WTC11 (cell line): Measurements from ENCODE around the gene SHANK2. TPM values are rescaled to one million over a fixed set of nuclear protein-coding genes. Genes with fewer than 3 reads are reported as not detected.

ENCODE experiments used
- ATAC-seq: fragments of 200-7000 bp; cut with Tn5 transposase; 2 replicates; pipeline ENCODE4 v1.10.0; 2021; ENCODE audit warnings: mild to moderate bottlenecking, moderate library complexity
- CTCF ChIA-PET: fragments of 300-600 bp; sonication (Branson Sonifier 250); formaldehyde crosslinking; loops from one replicate; lab custom pipeline; 2021; ENCODE audit warnings: antibody characterized with exemption; lab: Charles Lee
- POLR2A ChIA-PET: fragments of 350-600 bp; sonication (Branson Sonifier 250); formaldehyde crosslinking; loops from one replicate; lab custom pipeline; 2021; ENCODE audit warnings: antibody characterized with exemption; lab: Charles Lee
- DNase-seq: peaks from one replicate; pipeline ENCODE4 v3.0.0; 2021; ENCODE audit warnings: low spot score
- H3K27ac Mint-ChIP-seq: 2 replicates; pipeline ENCODE4 v1.8.0; 2021; ENCODE audit warnings: mixed read lengths
- H3K27me3 Mint-ChIP-seq: 2 replicates; pipeline ENCODE4 v1.8.0; 2021; ENCODE audit warnings: low read depth, mild to moderate bottlenecking, moderate library complexity, mixed read lengths
- H3K36me3 Mint-ChIP-seq: 2 replicates; pipeline ENCODE4 v1.8.0; 2021; ENCODE audit warnings: mixed read lengths
- H3K4me1 Mint-ChIP-seq: 2 replicates; pipeline ENCODE4 v1.8.0; 2022; ENCODE audit warnings: mixed read lengths
- H3K4me3 Mint-ChIP-seq: 2 replicates; pipeline ENCODE4 v1.8.0; 2021; ENCODE audit warnings: mild to moderate bottlenecking, moderate library complexity, mixed read lengths
- H3K9me3 Mint-ChIP-seq: 2 replicates; pipeline ENCODE4 v1.8.0; 2021; ENCODE audit warnings: mixed read lengths
- CREM ChIP-seq: sonication (generic); formaldehyde crosslinking; IDR thresholded peaks from 2 replicates; pipeline ENCODE4 v1.8.1; 2022; ENCODE audit warnings: mild to moderate bottlenecking, missing genetic modification reagents, moderate library complexity
- ETV6 ChIP-seq: sonication (generic); formaldehyde crosslinking; IDR thresholded peaks from 2 replicates; pipeline ENCODE4 v1.8.1; 2022; ENCODE audit warnings: mild to moderate bottlenecking, missing genetic modification reagents
- SMAD3 ChIP-seq: sonication (generic); formaldehyde crosslinking; IDR thresholded peaks from 2 replicates; pipeline ENCODE4 v1.8.0; 2022; ENCODE audit warnings: missing genetic modification reagents, mild to moderate bottlenecking, borderline replicate concordance
- SMAD4 ChIP-seq: sonication (generic); formaldehyde crosslinking; IDR thresholded peaks from 2 replicates; pipeline ENCODE4 v1.8.0; 2022; ENCODE audit warnings: mild to moderate bottlenecking, missing genetic modification reagents
- SOX15 ChIP-seq: fragments of 250-450 bp; sonication (Bioruptor Pico); IDR thresholded peaks from 2 replicates; pipeline ENCODE4 v1.9.0; 2021; ENCODE audit warnings: mild to moderate bottlenecking
- TCF7 ChIP-seq: sonication (generic); formaldehyde crosslinking; IDR thresholded peaks from 2 replicates; pipeline ENCODE4 v1.8.0; 2022; ENCODE audit warnings: mild to moderate bottlenecking, low read depth, missing genetic modification reagents, moderate library complexity
- TP53 ChIP-seq: sonication (generic); formaldehyde crosslinking; IDR thresholded peaks from 2 replicates; pipeline ENCODE4 v1.8.1; 2023; ENCODE audit warnings: mild to moderate bottlenecking, missing genetic modification reagents
- ZNF232 ChIP-seq: sonication (generic); formaldehyde crosslinking; IDR thresholded peaks from 2 replicates; pipeline ENCODE4 v1.8.0; 2022; ENCODE audit warnings: mild to moderate bottlenecking, missing genetic modification reagents
- ZNF416 ChIP-seq: fragments of 250-450 bp; sonication (Bioruptor Pico); IDR thresholded peaks from 2 replicates; pipeline ENCODE4 v1.9.0; 2021; ENCODE audit warnings: mild to moderate bottlenecking, inconsistent platforms
- total RNA-seq: library from RNA; stranded (reverse); gene quantifications from 3 replicates; pipeline ENCODE4 v1.2.3, GENCODE V29; 2021
- TF ChIP-seq, protein P1 (sequence below): fragments of 250-450 bp; sonication (Bioruptor Pico); IDR thresholded peaks from 2 replicates; pipeline ENCODE4 v1.9.0; 2021; ENCODE audit warnings: mild to moderate bottlenecking, borderline replicate concordance
- TF ChIP-seq, protein P2 (sequence below): fragments of 250-450 bp; sonication (Bioruptor Pico); IDR thresholded peaks from 2 replicates; pipeline ENCODE4 v2.1.2; 2022; ENCODE audit warnings: mild to moderate bottlenecking, moderate library complexity
- TF ChIP-seq, protein P3 (sequence below): sonication (generic); formaldehyde crosslinking; IDR thresholded peaks from 2 replicates; pipeline ENCODE4 v1.8.1; 2022; ENCODE audit warnings: mild to moderate bottlenecking, missing genetic modification reagents, moderate library complexity, borderline replicate concordance
- TF ChIP-seq, protein P4 (sequence below): sonication (generic); formaldehyde crosslinking; IDR thresholded peaks from 2 replicates; pipeline ENCODE4 v1.8.1; 2022; ENCODE audit warnings: low read depth, missing genetic modification reagents, borderline replicate concordance
- TF ChIP-seq, protein P5 (sequence below): sonication (generic); formaldehyde crosslinking; IDR thresholded peaks from 2 replicates; pipeline ENCODE4 v1.8.0; 2022; ENCODE audit warnings: mild to moderate bottlenecking, missing genetic modification reagents
- TF ChIP-seq, protein P6 (sequence below): sonication (generic); formaldehyde crosslinking; IDR thresholded peaks from 2 replicates; pipeline ENCODE4 v1.8.1; 2023; ENCODE audit warnings: mild to moderate bottlenecking, missing genetic modification reagents, borderline replicate concordance
- TF ChIP-seq, protein P7 (sequence below): sonication (generic); formaldehyde crosslinking; IDR thresholded peaks from 2 replicates; pipeline ENCODE4 v1.8.1; 2023; ENCODE audit warnings: mild to moderate bottlenecking, missing genetic modification reagents, moderate library complexity
- TF ChIP-seq, protein P8 (sequence below): sonication (generic); formaldehyde crosslinking; conservative IDR thresholded peaks from 2 replicates; pipeline ENCODE4 v1.8.1; 2023; ENCODE audit warnings: mild to moderate bottlenecking, low read depth, missing genetic modification reagents, moderate library complexity

Gene SHANK2
- total RNA-seq, 1 experiment from 2014 or later: 64.8 TPM

DNA sequence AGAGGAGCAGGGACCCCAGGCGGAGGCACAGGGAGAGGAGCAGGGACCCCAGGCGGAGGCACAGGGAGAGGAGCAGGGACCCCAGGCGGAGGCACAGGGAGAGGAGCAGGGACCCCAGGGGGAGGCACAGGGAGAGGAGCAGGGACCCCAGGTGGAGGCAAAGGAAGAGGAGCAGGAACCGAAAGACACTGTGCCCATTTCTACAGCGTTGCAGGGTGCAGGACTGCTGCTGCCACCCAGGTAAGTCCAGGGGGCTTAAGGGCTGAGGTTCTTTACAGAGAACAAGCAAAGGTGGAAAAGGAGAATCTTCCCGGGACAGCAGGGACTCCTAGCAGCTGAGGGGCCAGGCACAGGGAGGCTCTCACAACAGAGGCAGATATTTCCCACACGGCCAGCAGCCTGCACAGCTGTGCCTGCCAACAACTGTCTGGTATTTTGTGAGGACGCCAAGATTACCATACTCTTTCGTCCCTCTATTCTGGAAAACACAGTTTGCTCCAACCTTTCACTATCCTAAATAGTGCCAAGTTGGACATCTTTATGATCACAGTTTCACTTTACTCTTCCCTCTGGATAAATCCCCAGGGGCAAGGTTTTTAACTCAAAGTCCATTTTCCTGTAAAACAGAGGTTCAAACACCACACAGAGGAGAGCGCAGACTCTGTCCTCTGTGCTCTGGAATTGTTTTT, 39.4 kb downstream of the SHANK2 start (continued):
- TF ChIP-seq, protein P1, sequence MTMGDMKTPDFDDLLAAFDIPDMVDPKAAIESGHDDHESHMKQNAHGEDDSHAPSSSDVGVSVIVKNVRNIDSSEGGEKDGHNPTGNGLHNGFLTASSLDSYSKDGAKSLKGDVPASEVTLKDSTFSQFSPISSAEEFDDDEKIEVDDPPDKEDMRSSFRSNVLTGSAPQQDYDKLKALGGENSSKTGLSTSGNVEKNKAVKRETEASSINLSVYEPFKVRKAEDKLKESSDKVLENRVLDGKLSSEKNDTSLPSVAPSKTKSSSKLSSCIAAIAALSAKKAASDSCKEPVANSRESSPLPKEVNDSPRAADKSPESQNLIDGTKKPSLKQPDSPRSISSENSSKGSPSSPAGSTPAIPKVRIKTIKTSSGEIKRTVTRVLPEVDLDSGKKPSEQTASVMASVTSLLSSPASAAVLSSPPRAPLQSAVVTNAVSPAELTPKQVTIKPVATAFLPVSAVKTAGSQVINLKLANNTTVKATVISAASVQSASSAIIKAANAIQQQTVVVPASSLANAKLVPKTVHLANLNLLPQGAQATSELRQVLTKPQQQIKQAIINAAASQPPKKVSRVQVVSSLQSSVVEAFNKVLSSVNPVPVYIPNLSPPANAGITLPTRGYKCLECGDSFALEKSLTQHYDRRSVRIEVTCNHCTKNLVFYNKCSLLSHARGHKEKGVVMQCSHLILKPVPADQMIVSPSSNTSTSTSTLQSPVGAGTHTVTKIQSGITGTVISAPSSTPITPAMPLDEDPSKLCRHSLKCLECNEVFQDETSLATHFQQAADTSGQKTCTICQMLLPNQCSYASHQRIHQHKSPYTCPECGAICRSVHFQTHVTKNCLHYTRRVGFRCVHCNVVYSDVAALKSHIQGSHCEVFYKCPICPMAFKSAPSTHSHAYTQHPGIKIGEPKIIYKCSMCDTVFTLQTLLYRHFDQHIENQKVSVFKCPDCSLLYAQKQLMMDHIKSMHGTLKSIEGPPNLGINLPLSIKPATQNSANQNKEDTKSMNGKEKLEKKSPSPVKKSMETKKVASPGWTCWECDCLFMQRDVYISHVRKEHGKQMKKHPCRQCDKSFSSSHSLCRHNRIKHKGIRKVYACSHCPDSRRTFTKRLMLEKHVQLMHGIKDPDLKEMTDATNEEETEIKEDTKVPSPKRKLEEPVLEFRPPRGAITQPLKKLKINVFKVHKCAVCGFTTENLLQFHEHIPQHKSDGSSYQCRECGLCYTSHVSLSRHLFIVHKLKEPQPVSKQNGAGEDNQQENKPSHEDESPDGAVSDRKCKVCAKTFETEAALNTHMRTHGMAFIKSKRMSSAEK (CRISPR knock-in tag): no peak
- TF ChIP-seq SMAD4 (CRISPR knock-in tag): no peak

DNA sequence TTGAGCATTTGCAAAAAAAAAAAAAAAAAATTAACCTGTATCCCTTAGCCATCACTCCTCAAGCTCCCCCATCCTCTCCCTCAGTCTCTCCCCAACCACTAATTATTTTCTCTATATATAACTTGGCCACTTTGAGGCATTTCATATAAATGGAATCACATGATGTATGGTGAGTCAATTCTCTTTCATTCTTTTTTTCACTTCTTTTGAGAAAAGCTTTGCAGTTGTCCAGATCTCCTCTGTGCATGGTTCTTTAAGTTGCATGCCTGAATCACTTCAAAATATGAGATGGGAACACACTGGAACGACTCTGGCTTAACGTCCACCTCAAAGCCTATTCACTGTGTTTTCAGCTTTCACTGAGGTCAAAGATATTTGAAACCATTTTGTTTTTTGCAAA, 40.7 kb downstream of the SHANK2 start:
- Mint-ChIP-seq H3K27me3 (no peaks in the 10 kb centered on the region), H3K4me1 (peaks cover 44% of the 10 kb centered on the region), H3K4me3 (no peak overlapping the region), H3K9me3 (peaks cover 4% of the 10 kb centered on the region; the same call in 1 of the 2 replicates), H3K27ac (no peak overlapping the region), H3K36me3 (peaks cover 34% of the 10 kb centered on the region)
- ChIA-PET CTCF (interaction anchor here (0.7 kb wide), 1 partner anchor 107 kb away, joined by 3 read pairs; no protein-coding TSS in a partner anchor), POLR2A (interaction anchor here (0.5 to 0.6 kb wide), 2 partner anchors 13 to 1574 kb away, joined by 3 to 4 read pairs; no protein-coding TSS in a partner anchor)
- ATAC-seq (no peak), DNase-seq (no peak)
- TF ChIP-seq, protein P2, sequence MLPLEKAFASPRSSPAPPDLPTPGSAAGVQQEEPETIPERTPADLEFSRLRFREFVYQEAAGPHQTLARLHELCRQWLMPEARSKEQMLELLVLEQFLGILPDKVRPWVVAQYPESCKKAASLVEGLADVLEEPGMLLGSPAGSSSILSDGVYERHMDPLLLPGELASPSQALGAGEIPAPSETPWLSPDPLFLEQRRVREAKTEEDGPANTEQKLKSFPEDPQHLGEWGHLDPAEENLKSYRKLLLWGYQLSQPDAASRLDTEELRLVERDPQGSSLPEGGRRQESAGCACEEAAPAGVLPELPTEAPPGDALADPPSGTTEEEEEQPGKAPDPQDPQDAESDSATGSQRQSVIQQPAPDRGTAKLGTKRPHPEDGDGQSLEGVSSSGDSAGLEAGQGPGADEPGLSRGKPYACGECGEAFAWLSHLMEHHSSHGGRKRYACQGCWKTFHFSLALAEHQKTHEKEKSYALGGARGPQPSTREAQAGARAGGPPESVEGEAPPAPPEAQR (CRISPR knock-in tag): no peak
- TF ChIP-seq, protein P3, sequence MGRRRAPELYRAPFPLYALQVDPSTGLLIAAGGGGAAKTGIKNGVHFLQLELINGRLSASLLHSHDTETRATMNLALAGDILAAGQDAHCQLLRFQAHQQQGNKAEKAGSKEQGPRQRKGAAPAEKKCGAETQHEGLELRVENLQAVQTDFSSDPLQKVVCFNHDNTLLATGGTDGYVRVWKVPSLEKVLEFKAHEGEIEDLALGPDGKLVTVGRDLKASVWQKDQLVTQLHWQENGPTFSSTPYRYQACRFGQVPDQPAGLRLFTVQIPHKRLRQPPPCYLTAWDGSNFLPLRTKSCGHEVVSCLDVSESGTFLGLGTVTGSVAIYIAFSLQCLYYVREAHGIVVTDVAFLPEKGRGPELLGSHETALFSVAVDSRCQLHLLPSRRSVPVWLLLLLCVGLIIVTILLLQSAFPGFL (CRISPR knock-in tag): no peak
- TF ChIP-seq, protein P4, sequence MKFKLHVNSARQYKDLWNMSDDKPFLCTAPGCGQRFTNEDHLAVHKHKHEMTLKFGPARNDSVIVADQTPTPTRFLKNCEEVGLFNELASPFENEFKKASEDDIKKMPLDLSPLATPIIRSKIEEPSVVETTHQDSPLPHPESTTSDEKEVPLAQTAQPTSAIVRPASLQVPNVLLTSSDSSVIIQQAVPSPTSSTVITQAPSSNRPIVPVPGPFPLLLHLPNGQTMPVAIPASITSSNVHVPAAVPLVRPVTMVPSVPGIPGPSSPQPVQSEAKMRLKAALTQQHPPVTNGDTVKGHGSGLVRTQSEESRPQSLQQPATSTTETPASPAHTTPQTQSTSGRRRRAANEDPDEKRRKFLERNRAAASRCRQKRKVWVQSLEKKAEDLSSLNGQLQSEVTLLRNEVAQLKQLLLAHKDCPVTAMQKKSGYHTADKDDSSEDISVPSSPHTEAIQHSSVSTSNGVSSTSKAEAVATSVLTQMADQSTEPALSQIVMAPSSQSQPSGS: no peak
- no peak for TF ChIP-seq ETV6 (CRISPR knock-in tag)
- no peak for TF ChIP-seq TCF7 (CRISPR knock-in tag)
- TF ChIP-seq, protein P5, sequence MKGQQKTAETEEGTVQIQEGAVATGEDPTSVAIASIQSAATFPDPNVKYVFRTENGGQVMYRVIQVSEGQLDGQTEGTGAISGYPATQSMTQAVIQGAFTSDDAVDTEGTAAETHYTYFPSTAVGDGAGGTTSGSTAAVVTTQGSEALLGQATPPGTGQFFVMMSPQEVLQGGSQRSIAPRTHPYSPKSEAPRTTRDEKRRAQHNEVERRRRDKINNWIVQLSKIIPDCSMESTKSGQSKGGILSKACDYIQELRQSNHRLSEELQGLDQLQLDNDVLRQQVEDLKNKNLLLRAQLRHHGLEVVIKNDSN (CRISPR knock-in tag): no peak
- TF ChIP-seq SMAD3 (CRISPR knock-in tag): no peak
- TF ChIP-seq CREM (CRISPR knock-in tag): no peak
- no peak for TF ChIP-seq ZNF416 (CRISPR knock-in tag)
- TF ChIP-seq ZNF232 (CRISPR knock-in tag): no peak
- TF ChIP-seq, protein P6, sequence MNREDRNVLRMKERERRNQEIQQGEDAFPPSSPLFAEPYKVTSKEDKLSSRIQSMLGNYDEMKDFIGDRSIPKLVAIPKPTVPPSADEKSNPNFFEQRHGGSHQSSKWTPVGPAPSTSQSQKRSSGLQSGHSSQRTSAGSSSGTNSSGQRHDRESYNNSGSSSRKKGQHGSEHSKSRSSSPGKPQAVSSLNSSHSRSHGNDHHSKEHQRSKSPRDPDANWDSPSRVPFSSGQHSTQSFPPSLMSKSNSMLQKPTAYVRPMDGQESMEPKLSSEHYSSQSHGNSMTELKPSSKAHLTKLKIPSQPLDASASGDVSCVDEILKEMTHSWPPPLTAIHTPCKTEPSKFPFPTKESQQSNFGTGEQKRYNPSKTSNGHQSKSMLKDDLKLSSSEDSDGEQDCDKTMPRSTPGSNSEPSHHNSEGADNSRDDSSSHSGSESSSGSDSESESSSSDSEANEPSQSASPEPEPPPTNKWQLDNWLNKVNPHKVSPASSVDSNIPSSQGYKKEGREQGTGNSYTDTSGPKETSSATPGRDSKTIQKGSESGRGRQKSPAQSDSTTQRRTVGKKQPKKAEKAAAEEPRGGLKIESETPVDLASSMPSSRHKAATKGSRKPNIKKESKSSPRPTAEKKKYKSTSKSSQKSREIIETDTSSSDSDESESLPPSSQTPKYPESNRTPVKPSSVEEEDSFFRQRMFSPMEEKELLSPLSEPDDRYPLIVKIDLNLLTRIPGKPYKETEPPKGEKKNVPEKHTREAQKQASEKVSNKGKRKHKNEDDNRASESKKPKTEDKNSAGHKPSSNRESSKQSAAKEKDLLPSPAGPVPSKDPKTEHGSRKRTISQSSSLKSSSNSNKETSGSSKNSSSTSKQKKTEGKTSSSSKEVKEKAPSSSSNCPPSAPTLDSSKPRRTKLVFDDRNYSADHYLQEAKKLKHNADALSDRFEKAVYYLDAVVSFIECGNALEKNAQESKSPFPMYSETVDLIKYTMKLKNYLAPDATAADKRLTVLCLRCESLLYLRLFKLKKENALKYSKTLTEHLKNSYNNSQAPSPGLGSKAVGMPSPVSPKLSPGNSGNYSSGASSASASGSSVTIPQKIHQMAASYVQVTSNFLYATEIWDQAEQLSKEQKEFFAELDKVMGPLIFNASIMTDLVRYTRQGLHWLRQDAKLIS (CRISPR knock-in tag): no peak
- no peak for TF ChIP-seq SOX15
- TF ChIP-seq, protein P7, sequence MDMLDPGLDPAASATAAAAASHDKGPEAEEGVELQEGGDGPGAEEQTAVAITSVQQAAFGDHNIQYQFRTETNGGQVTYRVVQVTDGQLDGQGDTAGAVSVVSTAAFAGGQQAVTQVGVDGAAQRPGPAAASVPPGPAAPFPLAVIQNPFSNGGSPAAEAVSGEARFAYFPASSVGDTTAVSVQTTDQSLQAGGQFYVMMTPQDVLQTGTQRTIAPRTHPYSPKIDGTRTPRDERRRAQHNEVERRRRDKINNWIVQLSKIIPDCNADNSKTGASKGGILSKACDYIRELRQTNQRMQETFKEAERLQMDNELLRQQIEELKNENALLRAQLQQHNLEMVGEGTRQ (CRISPR knock-in tag): no peak
- TF ChIP-seq TP53: no peak
- TF ChIP-seq, protein P8, sequence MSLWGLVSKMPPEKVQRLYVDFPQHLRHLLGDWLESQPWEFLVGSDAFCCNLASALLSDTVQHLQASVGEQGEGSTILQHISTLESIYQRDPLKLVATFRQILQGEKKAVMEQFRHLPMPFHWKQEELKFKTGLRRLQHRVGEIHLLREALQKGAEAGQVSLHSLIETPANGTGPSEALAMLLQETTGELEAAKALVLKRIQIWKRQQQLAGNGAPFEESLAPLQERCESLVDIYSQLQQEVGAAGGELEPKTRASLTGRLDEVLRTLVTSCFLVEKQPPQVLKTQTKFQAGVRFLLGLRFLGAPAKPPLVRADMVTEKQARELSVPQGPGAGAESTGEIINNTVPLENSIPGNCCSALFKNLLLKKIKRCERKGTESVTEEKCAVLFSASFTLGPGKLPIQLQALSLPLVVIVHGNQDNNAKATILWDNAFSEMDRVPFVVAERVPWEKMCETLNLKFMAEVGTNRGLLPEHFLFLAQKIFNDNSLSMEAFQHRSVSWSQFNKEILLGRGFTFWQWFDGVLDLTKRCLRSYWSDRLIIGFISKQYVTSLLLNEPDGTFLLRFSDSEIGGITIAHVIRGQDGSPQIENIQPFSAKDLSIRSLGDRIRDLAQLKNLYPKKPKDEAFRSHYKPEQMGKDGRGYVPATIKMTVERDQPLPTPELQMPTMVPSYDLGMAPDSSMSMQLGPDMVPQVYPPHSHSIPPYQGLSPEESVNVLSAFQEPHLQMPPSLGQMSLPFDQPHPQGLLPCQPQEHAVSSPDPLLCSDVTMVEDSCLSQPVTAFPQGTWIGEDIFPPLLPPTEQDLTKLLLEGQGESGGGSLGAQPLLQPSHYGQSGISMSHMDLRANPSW (CRISPR knock-in tag): no peak
